SK-N-MC (cell line): ENCODE measurements around the gene SFTPA2.
"Not testable (repeated sequence)": the region's sequence is repeated elsewhere in the genome, so short reads cannot be mapped to it uniquely, and the experiment has no call there.

Experiments used
- DNase-seq: peaks from one replicate; pipeline ENCODE4 v3.0.0-alpha.2; 2011; ENCODE audit warnings: low read depth, low spot score
- H3K27ac ChIP-seq: fragments of 200-600 bp; sonication (generic); 2 replicates; pipeline ENCODE4 v1.5.1; 2016; ENCODE audit warnings: mixed run types
- H3K36me3 ChIP-seq: fragments of 200-600 bp; sonication (generic); 2 replicates; pipeline ENCODE4 v1.6.1; 2017; ENCODE audit warnings: antibody characterized with exemption, low read length, mixed read lengths; ENCODE audit not compliant: insufficient read depth
- H3K4me3 ChIP-seq: fragments of 200-600 bp; sonication (generic); 2 replicates; pipeline ENCODE4 v1.5.1; 2016
- H3K9ac ChIP-seq: fragments of 200-600 bp; sonication (generic); 2 replicates; pipeline ENCODE4 v1.8.0; 2017; ENCODE audit warnings: mixed run types, mixed read lengths; ENCODE audit not compliant: insufficient read length
- H3K9me3 ChIP-seq: fragments of 200-600 bp; sonication (generic); 2 replicates; pipeline ENCODE4 v1.6.1; 2017; ENCODE audit warnings: low read depth, mild to moderate bottlenecking, antibody characterized with exemption, low read length, moderate library complexity, mixed read lengths
- EZH2 ChIP-seq: fragments of 200-600 bp; sonication (generic); IDR thresholded peaks from one replicate; pipeline ENCODE4 v1.6.1; 2017; ENCODE audit warnings: antibody characterized with exemption
- FOXP2 ChIP-seq: optimal IDR thresholded peaks from 2 replicates; pipeline ENCODE3; 2011; ENCODE audit warnings: mild to moderate bottlenecking, moderate library complexity; ENCODE audit not compliant: insufficient read depth; ENCODE audit errors: extremely low read length, control extremely low read depth
- POLR2AphosphoS5 ChIP-seq: IDR thresholded peaks from 2 replicates; pipeline ENCODE4 v1.6.1; 2012; ENCODE audit warnings: mild to moderate bottlenecking, low read depth, low read length, borderline replicate concordance

The SFTPA2 gene

DNA sequence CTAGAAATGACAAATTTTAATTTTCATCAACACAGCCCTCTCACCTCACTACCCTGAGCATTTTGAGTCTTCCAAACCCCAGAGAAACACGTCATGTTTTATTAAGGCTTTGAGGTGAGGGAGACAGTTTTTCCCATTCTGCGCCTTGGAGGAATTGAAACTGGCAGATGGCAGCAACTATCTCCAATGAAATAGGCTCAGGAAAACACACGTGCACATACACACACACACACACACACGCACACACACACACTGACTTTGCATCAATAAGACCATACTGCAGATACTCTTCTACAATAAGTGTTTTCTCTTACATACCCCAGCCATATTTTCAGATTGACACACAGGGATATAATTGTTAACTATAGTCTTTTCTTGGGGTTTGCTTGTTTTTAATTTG lies 3.2 kb upstream of the SFTPA2 start:
- TF ChIP-seq FOXP2 (no peak), EZH2 (no peak), POLR2AphosphoS5 (no peak)
- Histone ChIP-seq H3K9me3 (no peaks in the 10 kb centered on the region), H3K4me3 (no peak overlapping the region), H3K9ac (no peak overlapping the region), H3K27ac (no peak overlapping the region), H3K36me3 (no peaks in the 10 kb centered on the region)
- DNase-seq = no peak

GRCh38 chr10:79562135-79562756 lies 2.0 kb upstream of the SFTPA2 start:
- no peak overlapping the region for H3K9ac ChIP-seq
- TF ChIP-seq POLR2AphosphoS5 (no peak), FOXP2 (no peak), EZH2 (no peak)
- DNase-seq = peak; percentile 0
- H3K27ac ChIP-seq = no peak overlapping the region
- H3K9me3 ChIP-seq = no peaks in the 10 kb centered on the region
- no peaks in the 10 kb centered on the region for H3K36me3 ChIP-seq
- no peak overlapping the region for H3K4me3 ChIP-seq

DNA sequence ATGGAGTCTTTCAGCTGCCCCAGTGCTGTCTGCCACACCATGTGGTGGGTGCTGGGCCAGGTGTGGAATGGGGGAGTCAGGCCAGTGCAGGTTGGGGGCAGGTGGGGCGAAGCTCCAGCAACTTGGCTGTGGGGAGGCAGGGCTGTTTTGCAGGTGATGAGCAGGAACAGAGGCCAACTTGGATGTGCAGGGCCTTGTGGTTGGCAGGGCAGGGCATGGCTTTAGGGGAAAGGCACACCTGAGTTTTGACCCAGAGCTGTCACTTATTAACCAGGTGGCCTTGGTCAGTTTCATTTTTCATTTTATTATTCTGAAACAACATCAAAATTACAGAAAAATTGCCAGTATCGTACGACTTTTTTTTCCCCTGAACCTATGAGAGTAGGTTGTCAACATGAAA lies 1.1 kb upstream of the SFTPA2 start:
- Histone ChIP-seq H3K4me3 (no peak overlapping the region), H3K9ac (no peak overlapping the region), H3K27ac (no peak overlapping the region), H3K9me3 (no peaks in the 10 kb centered on the region), H3K36me3 (no peaks in the 10 kb centered on the region)
- DNase-seq = no peak
- no peak for TF ChIP-seq EZH2
- no peak for TF ChIP-seq POLR2AphosphoS5
- TF ChIP-seq FOXP2 = no peak

- Histone ChIP-seq H3K4me3 (no peak overlapping the region), H3K36me3 (no peaks in the 10 kb centered on the region), H3K9me3 (no peaks in the 10 kb centered on the region), H3K27ac (no peak overlapping the region), H3K9ac (no peak overlapping the region)
- TF ChIP-seq FOXP2 = no peak
- no peak for TF ChIP-seq POLR2AphosphoS5
- no peak for TF ChIP-seq EZH2
- DNase-seq = no peak
Observed at GRCh38 chr10:79559726-79560125, 481 bp downstream of the SFTPA2 start.

GRCh38 chr10:79556961-79557360 lies 3.2 kb downstream of the SFTPA2 start:
- H3K27ac ChIP-seq, H3K4me3 ChIP-seq, H3K9ac ChIP-seq, H3K9me3 ChIP-seq, DNase-seq, H3K36me3 ChIP-seq: not testable (repeated sequence)

- Histone ChIP-seq H3K4me3 (no peak overlapping the region), H3K9me3 (no peaks in the 10 kb centered on the region), H3K27ac (no peak overlapping the region), H3K9ac (no peak overlapping the region), H3K36me3 (no peaks in the 10 kb centered on the region)
- no peak for DNase-seq
- no peak for TF ChIP-seq FOXP2
Observed at GRCh38 chr10:79555354-79556309, 4.6 kb downstream of the SFTPA2 start.

DNA sequence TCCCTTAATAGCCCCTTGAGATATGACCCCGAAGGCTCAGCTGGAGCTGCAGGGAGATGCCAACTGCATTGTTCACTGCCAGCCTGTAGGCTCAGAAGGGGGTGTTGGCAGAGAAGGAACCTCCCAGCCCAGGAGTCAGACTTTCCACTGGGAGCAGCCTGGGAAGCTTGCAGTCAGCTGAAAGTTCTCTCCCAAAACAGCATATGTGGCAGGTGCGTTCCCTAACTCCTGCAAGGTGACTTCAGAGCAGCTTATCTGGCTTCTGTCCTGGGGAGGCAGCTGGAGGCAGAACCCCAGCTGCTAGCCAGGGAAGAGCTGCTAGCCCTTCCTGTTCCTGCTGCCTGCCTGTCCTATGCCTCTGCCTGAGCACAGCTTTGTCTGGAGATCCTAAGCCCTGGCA lies 8.1 kb downstream of the SFTPA2 start:
- no peak for DNase-seq

GRCh38 chr10:79547973-79548372 lies 12.2 kb downstream of the SFTPA2 start:
- Histone ChIP-seq H3K4me3 (no peak overlapping the region), H3K27ac (no peak overlapping the region), H3K36me3 (no peaks in the 10 kb centered on the region), H3K9ac (no peak overlapping the region), H3K9me3 (no peaks in the 10 kb centered on the region)
- TF ChIP-seq FOXP2 = no peak
- no peak for TF ChIP-seq EZH2
- no peak for DNase-seq

More for the DNA sequence above, 8.1 kb downstream of the SFTPA2 start:
- no peak for TF ChIP-seq POLR2AphosphoS5
- no peak for TF ChIP-seq EZH2
- no peak for TF ChIP-seq FOXP2
- no peak overlapping the region for H3K9ac ChIP-seq
- H3K4me3 ChIP-seq = no peak overlapping the region
- no peaks in the 10 kb centered on the region for H3K9me3 ChIP-seq
- H3K36me3 ChIP-seq = no peaks in the 10 kb centered on the region
- no peak overlapping the region for H3K27ac ChIP-seq

- not testable (repeated sequence) for H3K9me3 ChIP-seq, H3K36me3 ChIP-seq, DNase-seq, H3K9ac ChIP-seq, H3K4me3 ChIP-seq, H3K27ac ChIP-seq
Observed at GRCh38 chr10:79547128-79547527, 13.1 kb downstream of the SFTPA2 start.

DNA sequence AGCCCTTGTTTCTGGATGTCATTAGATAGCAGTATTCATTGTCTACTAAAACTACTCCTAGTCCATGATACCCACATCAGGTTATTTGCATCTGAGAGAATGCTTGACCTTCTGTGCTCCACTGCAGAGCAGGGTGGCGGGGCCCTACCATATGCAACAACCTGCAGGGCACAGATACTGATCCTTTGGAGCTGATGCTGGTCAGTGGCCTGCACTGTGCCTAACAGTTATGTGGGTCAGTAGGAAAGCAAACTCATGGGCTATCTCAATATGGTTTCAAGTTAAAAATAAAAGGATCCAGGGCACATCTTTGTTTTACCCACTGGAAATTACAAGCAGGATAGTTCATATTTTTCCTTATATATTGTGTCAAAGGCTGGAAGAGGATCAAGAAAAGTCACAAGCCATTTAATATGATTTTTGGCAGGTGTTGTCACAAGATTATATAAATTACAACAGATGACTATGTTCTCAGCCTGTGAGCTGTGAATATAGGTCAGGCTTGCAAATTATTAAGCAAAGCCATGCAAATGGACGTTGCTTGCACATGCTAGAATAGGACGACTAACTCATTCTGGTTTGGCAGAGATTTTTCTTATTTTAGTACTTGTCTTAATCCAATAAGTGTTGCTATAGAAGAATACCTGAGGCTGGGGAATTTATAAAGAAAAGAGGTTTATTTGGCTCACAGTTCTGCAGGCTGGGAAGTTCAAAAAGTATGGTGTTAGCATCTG lies 15.1 kb downstream of the SFTPA2 start:
- not testable (repeated sequence) for H3K4me3 ChIP-seq, H3K27ac ChIP-seq, DNase-seq, H3K9ac ChIP-seq, H3K36me3 ChIP-seq, H3K9me3 ChIP-seq

- not testable (repeated sequence) for H3K4me3 ChIP-seq, H3K27ac ChIP-seq, H3K9ac ChIP-seq, DNase-seq, H3K36me3 ChIP-seq, H3K9me3 ChIP-seq
Observed at GRCh38 chr10:79544408-79544807, 15.8 kb downstream of the SFTPA2 start.
